MM.1S (cell line): ENCODE results near the gene ADGRD2.

Experiments
- DNase-seq: peaks from one replicate; pipeline ENCODE4 v3.0.0-alpha.2; 2015
- H2AFZ ChIP-seq: fragments of 300-600 bp; sonication (generic); 2 replicates; pipeline ENCODE4 v1.6.0; 2016; ENCODE audit warnings: antibody characterized with exemption, low read length
- H3F3A ChIP-seq: fragments of 300-600 bp; sonication (generic); 2 replicates; pipeline ENCODE4 v1.6.1; 2016; ENCODE audit warnings: mild to moderate bottlenecking, antibody characterized with exemption, low read length, moderate library complexity, mixed read lengths; ENCODE audit not compliant: insufficient read depth
- H3K27ac ChIP-seq: fragments of 300-600 bp; sonication (generic); 2 replicates; pipeline ENCODE4 v1.5.1; 2016; ENCODE audit warnings: mild to moderate bottlenecking, low read length
- H3K27me3 ChIP-seq: fragments of 300-600 bp; sonication (generic); replicated peaks from 2 replicates; pipeline ENCODE4 v1.6.0; 2016; ENCODE audit warnings: low read length; ENCODE audit not compliant: insufficient read depth
- H3K36me3 ChIP-seq: fragments of 300-600 bp; sonication (generic); replicated peaks from 2 replicates; pipeline ENCODE4 v1.6.1; 2016; ENCODE audit warnings: mild to moderate bottlenecking, low read length, mixed read lengths; ENCODE audit not compliant: insufficient read depth
- H3K4me1 ChIP-seq: fragments of 300-600 bp; sonication (generic); 2 replicates; pipeline ENCODE4 v1.6.1; 2016; ENCODE audit warnings: low read length, mixed read lengths
- H3K4me2 ChIP-seq: fragments of 300-600 bp; sonication (generic); 2 replicates; pipeline ENCODE4 v1.6.0; 2016; ENCODE audit warnings: low read depth, low read length
- H3K4me3 ChIP-seq: fragments of 300-600 bp; sonication (generic); 2 replicates; pipeline ENCODE4 v1.5.1; 2016; ENCODE audit warnings: low read length, mixed read lengths
- H3K79me2 ChIP-seq: fragments of 300-600 bp; sonication (generic); 2 replicates; pipeline ENCODE4 v1.6.1; 2016; ENCODE audit warnings: mixed run types, low read length, mixed read lengths
- H3K9ac ChIP-seq: fragments of 300-600 bp; sonication (generic); 2 replicates; pipeline ENCODE4 v1.6.1; 2016; ENCODE audit warnings: low read length, mixed read lengths
- H3K9me2 ChIP-seq: fragments of 300-600 bp; sonication (generic); replicated peaks from 2 replicates; pipeline ENCODE4 v1.6.1; 2016; ENCODE audit warnings: mild to moderate bottlenecking, low read length, mixed read lengths; ENCODE audit not compliant: insufficient read depth
- H3K9me3 ChIP-seq: fragments of 300-600 bp; sonication (generic); replicated peaks from 2 replicates; pipeline ENCODE4 v1.6.1; 2016; ENCODE audit warnings: mild to moderate bottlenecking, low read length, mixed read lengths; ENCODE audit not compliant: insufficient read depth
- H4K20me1 ChIP-seq: fragments of 300-600 bp; sonication (generic); 2 replicates; pipeline ENCODE4 v1.6.1; 2016; ENCODE audit warnings: mild to moderate bottlenecking, low read length, moderate library complexity, mixed read lengths; ENCODE audit not compliant: insufficient read depth
- EZH2 ChIP-seq: fragments of 300-600 bp; sonication (generic); optimal IDR thresholded peaks from 2 replicates; pipeline ENCODE3; 2017; ENCODE audit warnings: low read depth, mild to moderate bottlenecking, antibody characterized with exemption, low read length, mixed read lengths
- EZH2phosphoT487 ChIP-seq: fragments of 300-600 bp; sonication (generic); IDR thresholded peaks from 2 replicates; pipeline ENCODE4 v1.6.1; 2018; ENCODE audit warnings: antibody characterized with exemption, low read length
- TF ChIP-seq, protein P1 (sequence below): fragments of 300-600 bp; sonication (generic); IDR thresholded peaks from 2 replicates; pipeline ENCODE4 v1.5.1; 2016; ENCODE audit warnings: antibody characterized with exemption, low read length, mixed read lengths

ADGRD2 gene

DNA sequence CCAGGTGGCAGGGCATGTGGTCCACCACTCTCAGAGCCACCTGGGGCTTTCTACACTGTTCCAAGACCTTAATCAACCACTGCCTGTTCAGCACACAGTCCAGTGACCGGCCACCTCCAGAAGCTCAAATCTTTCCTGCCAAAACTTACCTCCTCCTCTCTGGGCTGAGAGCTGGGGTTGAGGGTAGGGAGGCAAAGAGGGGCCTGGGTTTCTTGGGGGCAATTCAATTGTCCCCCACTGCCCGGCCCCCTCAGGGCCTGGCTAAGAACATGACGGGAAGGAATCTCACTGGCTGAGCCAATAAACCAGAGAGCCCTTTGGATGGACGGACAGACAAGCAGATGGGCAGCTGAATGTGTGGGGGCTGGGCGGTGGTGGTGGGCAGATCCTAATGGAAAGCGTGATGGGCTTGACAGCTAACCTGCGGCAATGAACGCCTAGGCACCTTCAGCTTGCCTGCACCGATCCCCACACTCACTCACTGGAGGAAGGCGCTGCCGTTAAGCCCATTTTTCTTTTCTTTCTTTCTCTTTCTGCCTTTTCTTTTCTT lies 51.6 kb downstream of the ADGRD2 start:
- Histone ChIP-seq H3K4me2 (no peak overlapping the region), H3K4me1 (no peaks in the 10 kb centered on the region), H3K4me3 (no peak overlapping the region), H3K9ac (no peak overlapping the region), H3K27ac (no peak overlapping the region), H3K36me3 (no peaks in the 10 kb centered on the region), H3K9me3 (no peaks in the 10 kb centered on the region), H2AFZ (no peak overlapping the region), H4K20me1 (no peaks in the 10 kb centered on the region), H3F3A (no peaks in the 10 kb centered on the region), H3K79me2 (no peaks in the 10 kb centered on the region), H3K27me3 (peaks cover 74% of the 10 kb centered on the region), H3K9me2 (no peaks in the 10 kb centered on the region)
- TF ChIP-seq EZH2 (no peak), EZH2phosphoT487 (no peak)
- TF ChIP-seq, protein P1, sequence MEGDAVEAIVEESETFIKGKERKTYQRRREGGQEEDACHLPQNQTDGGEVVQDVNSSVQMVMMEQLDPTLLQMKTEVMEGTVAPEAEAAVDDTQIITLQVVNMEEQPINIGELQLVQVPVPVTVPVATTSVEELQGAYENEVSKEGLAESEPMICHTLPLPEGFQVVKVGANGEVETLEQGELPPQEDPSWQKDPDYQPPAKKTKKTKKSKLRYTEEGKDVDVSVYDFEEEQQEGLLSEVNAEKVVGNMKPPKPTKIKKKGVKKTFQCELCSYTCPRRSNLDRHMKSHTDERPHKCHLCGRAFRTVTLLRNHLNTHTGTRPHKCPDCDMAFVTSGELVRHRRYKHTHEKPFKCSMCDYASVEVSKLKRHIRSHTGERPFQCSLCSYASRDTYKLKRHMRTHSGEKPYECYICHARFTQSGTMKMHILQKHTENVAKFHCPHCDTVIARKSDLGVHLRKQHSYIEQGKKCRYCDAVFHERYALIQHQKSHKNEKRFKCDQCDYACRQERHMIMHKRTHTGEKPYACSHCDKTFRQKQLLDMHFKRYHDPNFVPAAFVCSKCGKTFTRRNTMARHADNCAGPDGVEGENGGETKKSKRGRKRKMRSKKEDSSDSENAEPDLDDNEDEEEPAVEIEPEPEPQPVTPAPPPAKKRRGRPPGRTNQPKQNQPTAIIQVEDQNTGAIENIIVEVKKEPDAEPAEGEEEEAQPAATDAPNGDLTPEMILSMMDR = no peak
- DNase-seq = no peak

DNA sequence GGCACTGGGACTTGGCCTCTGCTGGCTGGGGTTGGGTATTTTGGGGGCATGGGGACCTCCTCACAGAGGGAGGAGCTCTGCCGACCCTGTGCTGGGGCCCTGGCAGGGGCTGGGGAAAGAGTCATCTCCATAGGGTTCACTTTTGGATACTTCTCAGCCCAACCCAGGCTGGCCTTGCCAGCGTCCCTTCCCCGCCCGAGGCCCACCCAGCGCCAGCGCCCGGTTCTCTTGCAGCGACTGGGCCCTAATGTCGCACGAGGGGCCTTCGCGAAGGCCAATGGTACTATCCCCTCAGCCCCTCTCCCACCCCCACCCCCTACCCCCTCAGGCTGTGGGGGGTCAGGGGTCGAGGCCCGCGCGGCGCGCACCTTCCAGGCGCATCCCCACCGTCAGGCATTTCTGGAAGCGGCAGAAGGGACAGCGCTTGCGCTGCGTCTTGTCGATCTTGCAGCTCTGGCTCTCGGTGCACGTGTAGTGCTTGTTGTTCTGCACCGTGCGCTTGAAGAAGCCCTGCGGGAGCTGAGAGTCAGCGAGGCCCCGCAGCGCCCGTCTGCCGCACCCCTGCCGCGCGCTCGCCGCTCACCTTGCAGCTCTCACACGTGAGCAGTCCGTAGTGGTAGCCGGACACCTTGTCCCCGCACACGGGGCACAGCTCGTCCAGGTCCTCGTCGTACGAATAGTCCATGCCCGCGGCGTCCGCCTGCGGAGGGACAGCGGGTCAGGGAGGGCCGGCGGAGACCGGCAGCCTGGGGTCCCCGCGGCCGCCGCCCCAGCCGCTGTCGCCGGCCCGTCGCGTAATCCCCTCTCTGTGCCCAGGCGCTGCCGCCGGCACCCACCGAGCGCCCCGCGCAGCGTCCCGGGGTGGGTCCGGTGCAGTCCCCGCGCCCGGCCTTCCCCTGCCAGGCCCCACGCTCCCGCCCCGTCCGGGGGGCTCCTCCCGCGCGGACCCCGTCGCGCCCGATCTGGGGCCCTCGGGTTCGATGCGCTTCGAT lies 52.8 kb downstream of the ADGRD2 start:
- TF ChIP-seq EZH2phosphoT487 (no peak), EZH2 (no peak)
- TF ChIP-seq, protein P1 = no peak
- H3K27ac ChIP-seq = no peak overlapping the region
- no peaks in the 10 kb centered on the region for H3F3A ChIP-seq
- no peaks in the 10 kb centered on the region for H3K9me2 ChIP-seq
- H3K4me3 ChIP-seq = no peak overlapping the region
- H2AFZ ChIP-seq = no peak overlapping the region
- no peaks in the 10 kb centered on the region for H3K9me3 ChIP-seq
- no peak overlapping the region for H3K9ac ChIP-seq
- no peaks in the 10 kb centered on the region for H3K36me3 ChIP-seq
- no peaks in the 10 kb centered on the region for H3K4me1 ChIP-seq
- H3K27me3 ChIP-seq = peaks cover 62% of the 10 kb centered on the region
- H4K20me1 ChIP-seq = no peaks in the 10 kb centered on the region
- no peaks in the 10 kb centered on the region for H3K79me2 ChIP-seq
- H3K4me2 ChIP-seq = no peak overlapping the region
- DNase-seq = no peak

DNA sequence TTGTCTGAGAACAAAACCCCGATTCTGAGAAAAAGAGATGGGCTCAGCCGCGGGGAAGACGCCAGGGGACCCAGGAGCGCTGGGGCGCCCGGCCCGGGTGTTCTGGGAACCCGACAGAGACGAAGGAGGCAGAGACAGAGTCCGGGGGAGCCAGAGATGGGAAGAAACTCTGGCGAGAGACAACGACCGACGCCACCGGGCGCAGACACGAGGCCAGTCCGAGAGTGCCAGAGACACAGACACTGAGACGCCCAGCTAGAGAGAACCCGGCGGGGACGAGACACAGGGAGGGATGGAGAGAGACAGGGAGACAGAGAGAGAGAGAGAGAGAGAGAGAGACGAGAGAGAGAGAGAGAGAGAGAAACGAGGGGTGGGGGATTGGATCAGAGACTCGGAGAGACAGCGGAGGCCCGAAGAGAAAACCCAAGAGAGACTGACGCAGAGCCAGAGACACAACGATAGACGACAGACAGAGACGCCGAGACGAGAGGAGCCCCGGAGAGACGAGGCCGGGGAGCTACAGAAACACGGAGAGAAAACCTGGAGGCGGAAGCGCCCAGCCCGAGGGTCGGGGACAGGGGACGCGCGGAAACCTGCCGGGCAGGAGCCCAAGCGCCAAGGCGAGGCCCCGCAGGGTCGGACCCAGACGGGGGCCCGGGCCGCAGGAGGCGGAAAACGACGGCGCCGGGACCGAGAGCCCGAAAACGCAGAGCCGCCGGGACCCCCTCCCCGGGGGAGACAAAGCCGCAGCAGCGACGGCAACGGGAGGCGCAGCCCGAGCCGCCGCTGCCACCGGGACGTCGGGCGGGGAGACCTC lies 53.7 kb downstream of the ADGRD2 start:
- H3K4me3 ChIP-seq = no peak overlapping the region
- H3K27ac ChIP-seq = no peak overlapping the region
- H4K20me1 ChIP-seq = no peaks in the 10 kb centered on the region
- no peaks in the 10 kb centered on the region for H3K9me2 ChIP-seq
- H3F3A ChIP-seq = no peaks in the 10 kb centered on the region
- TF ChIP-seq EZH2 (no peak), EZH2phosphoT487 (no peak)
- DNase-seq = no peak
- no peaks in the 10 kb centered on the region for H3K4me1 ChIP-seq
- no peak overlapping the region for H3K9ac ChIP-seq
- H3K4me2 ChIP-seq = no peak overlapping the region
- H3K9me3 ChIP-seq = no peaks in the 10 kb centered on the region
- no peak overlapping the region for H2AFZ ChIP-seq
- no peaks in the 10 kb centered on the region for H3K79me2 ChIP-seq
- peaks cover 53% of the 10 kb centered on the region for H3K27me3 ChIP-seq
- no peaks in the 10 kb centered on the region for H3K36me3 ChIP-seq
